ENCODE results near the gene OSBPL9. TPM values are rescaled to one million over a fixed set of nuclear protein-coding genes. Genes with fewer than 3 reads are reported as not detected.
"Not testable (repeated sequence)": the region's sequence is repeated elsewhere in the genome, so short reads cannot be mapped to it uniquely, and the experiment has no call there.

OSBPL9 gene
- total and polyA plus RNA-seq, 2 donors (not counting 1 experiment from before 2014, with no cell fraction given) = 23.1 to 59.6 TPM

DNA sequence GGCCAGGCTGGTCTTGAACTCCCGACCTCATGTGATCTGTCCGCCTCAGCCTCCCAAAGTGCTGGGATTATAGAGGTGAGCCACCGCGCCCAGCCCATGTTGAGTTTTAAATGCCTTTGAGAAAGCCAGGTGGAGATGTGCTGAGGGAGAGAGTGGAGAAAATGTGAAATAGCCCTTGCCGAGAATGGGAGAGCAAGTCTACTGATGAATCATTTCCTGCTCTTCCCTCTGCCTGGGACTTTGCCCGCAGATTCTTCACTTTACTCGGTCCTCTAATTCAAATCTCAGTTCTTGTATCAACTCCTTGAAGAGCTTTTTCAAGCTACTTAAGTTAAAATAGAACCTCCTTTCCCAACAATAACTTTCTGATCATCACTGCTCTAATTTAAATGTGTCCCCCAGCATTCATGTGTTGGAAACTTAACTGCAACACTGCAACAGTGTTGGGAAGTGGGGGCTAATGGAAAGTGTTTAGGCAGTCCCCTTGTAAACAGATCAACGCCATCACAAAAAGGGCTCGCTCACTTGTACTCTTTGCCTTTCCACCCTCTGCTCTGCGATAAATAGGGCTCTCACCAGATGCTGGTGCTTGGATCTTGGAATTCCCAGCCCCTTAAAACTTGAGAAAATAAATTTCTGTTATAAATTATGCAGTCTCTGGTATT is 27.8 kb downstream of the OSBPL9 start:
- TF ChIP-seq EZH2 (IDR thresholded peaks at IDR 0.05; ENCODE audit: borderline replicate concordance, insufficient read depth, low read depth, low read length, poor library complexity, severe bottlenecking) = no peak
- CTCF ChIA-PET = interaction anchor here (0.6 kb wide), 1 partner anchor 380 kb away, joined by 3 read pairs; no protein-coding TSS in a partner anchor
- POLR2A ChIA-PET = no interaction called here
- no peaks in the 10 kb centered on the region for H3K9me3 ChIP-seq (ENCODE audit: control extremely low read depth in 1 of 3, control insufficient read depth in 2 of 3, insufficient read depth in 1 of 3, low read length in 2 of 3)
- H3K27ac Mint-ChIP-seq = no peak overlapping the region
- peaks cover 2% of the 10 kb centered on the region for H3K9me3 Mint-ChIP-seq (ENCODE audit: insufficient read depth)
- intact Hi-C loops (cut with micrococcal nuclease) = no loop called here
- DNase-seq (no peak), ATAC-seq (ENCODE audit: low read depth) (no peak)
- H3K27ac ChIP-seq (ENCODE audit: low read length in 2 of 2) = no peak overlapping the region
- no peak overlapping the region for H3K4me2 ChIP-seq (replicated peaks; ENCODE audit: low read depth, low read length, poor library complexity, severe bottlenecking)
- no peak overlapping the region for H3K9ac ChIP-seq (ENCODE audit: low read length)
- peaks cover 9% of the 10 kb centered on the region for H3K4me1 Mint-ChIP-seq
- H3K4me1 ChIP-seq (ENCODE audit: control insufficient read depth in 2 of 2, insufficient read depth in 2 of 2, low read length in 2 of 2) = no peaks in the 10 kb centered on the region
- H2AFZ ChIP-seq (ENCODE audit: insufficient read depth, low read depth, low read length, poor library complexity, severe bottlenecking) = no peak overlapping the region
- H3K79me2 ChIP-seq (ENCODE audit: control insufficient read depth, insufficient read depth, low read length) = peaks cover 64% of the 10 kb centered on the region
- H3K4me3 ChIP-seq (ENCODE audit: control extremely low read depth in 1 of 5, extremely low read depth in 1 of 5, insufficient read depth in 1 of 5, low read depth in 2 of 5, low read length in 4 of 5) = no peak overlapping the region
- H4K20me1 ChIP-seq (ENCODE audit: control insufficient read depth, insufficient read depth, low read length, poor library complexity, severe bottlenecking) = peaks cover 26% of the 10 kb centered on the region
- H3K27me3 ChIP-seq (replicated peaks in 1 of 4; ENCODE audit: control extremely low read depth in 1 of 4, control insufficient read depth in 3 of 4, insufficient read depth in 4 of 4, low read length in 3 of 4) = no peaks in the 10 kb centered on the region
- no peaks in the 10 kb centered on the region for H3K36me3 ChIP-seq (replicated peaks in 1 of 2; ENCODE audit: control extremely low read depth in 1 of 2, control insufficient read depth in 1 of 2, extremely low read depth in 1 of 2, insufficient read depth in 2 of 2, low read length in 1 of 2)
- no peaks in the 10 kb centered on the region for H3K27me3 Mint-ChIP-seq
- H3K4me3 Mint-ChIP-seq = no peak overlapping the region
- WGBS (ENCODE audit: insufficient coverage) = 100% methylated on average over 5 of the region's 10 CpGs

DNA sequence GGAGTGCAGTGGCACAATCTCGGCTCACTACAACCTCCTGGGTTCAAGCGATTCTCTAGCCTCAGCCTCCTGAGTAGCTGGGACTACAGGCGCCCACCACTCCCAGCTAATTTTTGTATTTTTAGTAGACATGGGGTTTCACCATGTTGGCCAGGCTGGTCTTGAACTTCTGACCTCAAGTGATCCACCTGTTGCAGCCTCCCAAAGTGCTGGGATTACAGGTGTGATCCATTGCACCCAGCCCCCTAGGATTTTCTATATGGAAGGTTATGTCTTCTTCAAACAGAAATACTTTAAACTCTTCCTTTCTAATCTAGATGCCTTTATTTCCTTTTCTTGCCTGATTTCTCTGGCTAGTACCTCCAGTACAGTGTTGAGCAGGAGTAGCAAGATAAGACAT is 29.7 kb downstream of the OSBPL9 start:
- Histone ChIP-seq H3K79me2 (ENCODE audit: control insufficient read depth, insufficient read depth, low read length) (peaks cover 55% of the 10 kb centered on the region), H4K20me1 (ENCODE audit: control insufficient read depth, insufficient read depth, low read length, poor library complexity, severe bottlenecking) (peaks cover 24% of the 10 kb centered on the region)
- H3K4me1 Mint-ChIP-seq; H3K4me1 ChIP-seq (ENCODE audit: control insufficient read depth in 2 of 2, insufficient read depth in 2 of 2, low read length in 2 of 2); H3K9me3 Mint-ChIP-seq (ENCODE audit: insufficient read depth); H3K9me3 ChIP-seq (ENCODE audit: control extremely low read depth in 1 of 3, control insufficient read depth in 2 of 3, insufficient read depth in 1 of 3, low read length in 2 of 3); POLR2A ChIA-PET; H3K4me2 ChIP-seq (replicated peaks; ENCODE audit: low read depth, low read length, poor library complexity, severe bottlenecking); H3K36me3 ChIP-seq (replicated peaks in 1 of 2; ENCODE audit: control extremely low read depth in 1 of 2, control insufficient read depth in 1 of 2, extremely low read depth in 1 of 2, insufficient read depth in 2 of 2, low read length in 1 of 2); DNase-seq; H3K27ac Mint-ChIP-seq; intact Hi-C loops (cut with micrococcal nuclease); H3K4me3 ChIP-seq (ENCODE audit: control extremely low read depth in 1 of 5, extremely low read depth in 1 of 5, insufficient read depth in 1 of 5, low read depth in 2 of 5, low read length in 4 of 5); H3K27ac ChIP-seq (ENCODE audit: low read length in 2 of 2); H3K27me3 ChIP-seq (replicated peaks in 1 of 4; ENCODE audit: control extremely low read depth in 1 of 4, control insufficient read depth in 3 of 4, insufficient read depth in 4 of 4, low read length in 3 of 4); H2AFZ ChIP-seq (ENCODE audit: insufficient read depth, low read depth, low read length, poor library complexity, severe bottlenecking); H3K27me3 Mint-ChIP-seq; H3K4me3 Mint-ChIP-seq; H3K9ac ChIP-seq (ENCODE audit: low read length); ATAC-seq (ENCODE audit: low read depth): not testable (repeated sequence)
- 100% methylated on average over 1 of the region's 3 CpGs for WGBS (ENCODE audit: insufficient coverage)
- CTCF ChIA-PET = interaction anchor here (1.4 kb wide), 1 partner anchor 122 kb away, joined by 4 read pairs; no protein-coding TSS in a partner anchor

Data from B cell (primary cell).